ENCODE data around the gene LRRK1.

Gene LRRK1

GRCh38 chr15:101026656-101027272 is 107.6 kb downstream of the LRRK1 start:
- DNase-seq, result no peak

- no peak for DNase-seq
These were observed 108.2 kb downstream of the LRRK1 start for GRCh38 chr15:101027273-101027901.

GRCh38 chr15:101027920-101028319 is 108.8 kb downstream of the LRRK1 start:
- DNase-seq, result no peak

GRCh38 chr15:101028321-101028720 is 109.2 kb downstream of the LRRK1 start:
- DNase-seq, result no peak

GRCh38 chr15:101028772-101029438 is 109.7 kb downstream of the LRRK1 start:
- DNase-seq, result no peak

GRCh38 chr15:101029971-101030661 is 111.0 kb downstream of the LRRK1 start:
- DNase-seq, result no peak

GRCh38 chr15:101031213-101031612 is 112.1 kb downstream of the LRRK1 start:
- DNase-seq, result no peak

GRCh38 chr15:101033801-101034200 is 114.6 kb downstream of the LRRK1 start:
- no peak for DNase-seq

GRCh38 chr15:101035611-101036010 is 116.5 kb downstream of the LRRK1 start:
- no peak for DNase-seq

- no peak for DNase-seq
These were observed 117.0 kb downstream of the LRRK1 start for GRCh38 chr15:101036189-101036588.

- DNase-seq, result no peak
These were observed 118.1 kb downstream of the LRRK1 start for GRCh38 chr15:101037090-101037830.

GRCh38 chr15:101038327-101039003 is 119.3 kb downstream of the LRRK1 start:
- DNase-seq, result no peak

- no peak for DNase-seq
These were observed 120.3 kb downstream of the LRRK1 start for GRCh38 chr15:101039461-101039860.

- DNase-seq, result no peak
These were observed 123.2 kb downstream of the LRRK1 start for GRCh38 chr15:101042320-101042719.

- no peak for DNase-seq
These were observed 123.9 kb downstream of the LRRK1 start for GRCh38 chr15:101043011-101043410.

- no peak for DNase-seq
These were observed 124.9 kb downstream of the LRRK1 start for GRCh38 chr15:101043911-101044624.

GRCh38 chr15:101044625-101045235 is 125.6 kb downstream of the LRRK1 start:
- no peak for DNase-seq

- DNase-seq, result no peak
These were observed 126.1 kb downstream of the LRRK1 start for GRCh38 chr15:101045236-101045646.

GRCh38 chr15:101045835-101046691 is 126.9 kb downstream of the LRRK1 start:
- DNase-seq, result no peak

- DNase-seq, result no peak
These were observed 127.7 kb downstream of the LRRK1 start for GRCh38 chr15:101046826-101047225.
